T-helper 9 cell (primary cell): Measurements from ENCODE around the gene ALDOC.
A peak's percentile ranks its signal among the peaks of the same experiment; 100 is the strongest.

ENCODE experiments used
- DNase-seq: peaks from one replicate; pipeline ENCODE4 v3.0.0-alpha.2; 2020

The ALDOC gene

DNA sequence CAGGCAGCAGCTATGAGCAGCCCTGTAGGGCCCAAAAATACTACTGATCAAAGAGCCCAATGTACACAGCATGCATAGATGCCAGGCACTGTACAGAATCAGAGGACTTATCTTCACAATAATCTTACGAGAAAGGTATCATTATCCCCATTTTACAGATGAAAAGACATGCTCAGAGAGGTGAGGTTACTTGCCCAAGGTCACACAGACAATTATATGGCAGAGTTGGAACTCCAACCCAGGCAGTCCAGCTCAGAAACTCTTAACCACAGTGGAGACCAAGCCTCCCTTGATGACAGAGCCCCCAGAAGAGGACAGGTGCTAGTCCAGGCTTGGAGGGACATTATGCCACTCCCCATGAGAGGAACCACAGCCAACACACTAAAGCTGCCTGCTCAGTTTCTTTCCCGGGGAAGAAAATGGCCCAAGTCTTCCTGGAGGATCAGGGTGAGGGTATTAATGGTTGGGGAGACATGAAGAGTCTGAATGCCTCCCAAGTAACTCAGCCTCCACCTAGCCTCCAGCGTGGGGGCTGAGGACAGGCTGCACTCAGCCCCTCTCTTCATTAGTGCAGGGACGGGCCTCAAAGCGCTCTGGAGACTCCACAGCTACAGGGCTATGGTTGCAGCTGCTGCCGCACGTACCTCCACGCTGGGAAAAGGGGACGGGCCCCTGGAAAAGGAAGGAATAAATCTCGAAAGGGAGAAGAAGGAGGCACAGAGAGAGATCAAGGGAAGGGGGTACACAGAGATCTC lies 25.1 kb downstream of the ALDOC start:
- no peak for DNase-seq

DNA sequence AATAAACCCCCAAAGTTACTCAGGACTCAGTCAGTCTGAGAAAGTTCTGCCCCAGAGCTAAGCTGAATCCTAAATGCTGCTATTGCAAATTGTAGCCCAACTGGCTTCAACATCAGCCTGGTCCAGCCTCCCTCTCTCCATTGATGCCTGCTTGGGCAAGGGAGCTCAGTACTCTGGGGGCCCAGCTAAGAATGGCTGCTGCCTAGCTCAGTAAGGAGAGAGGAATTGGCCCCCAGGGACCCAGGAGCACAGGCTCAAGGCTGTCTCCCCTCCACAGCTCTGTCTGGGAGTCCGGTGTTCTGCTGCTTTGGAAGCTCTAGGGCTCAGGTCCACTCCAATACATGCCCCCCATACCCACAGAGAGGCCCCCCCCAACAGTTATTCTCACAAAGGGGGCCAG lies 25.8 kb downstream of the ALDOC start:
- no peak for DNase-seq

DNA sequence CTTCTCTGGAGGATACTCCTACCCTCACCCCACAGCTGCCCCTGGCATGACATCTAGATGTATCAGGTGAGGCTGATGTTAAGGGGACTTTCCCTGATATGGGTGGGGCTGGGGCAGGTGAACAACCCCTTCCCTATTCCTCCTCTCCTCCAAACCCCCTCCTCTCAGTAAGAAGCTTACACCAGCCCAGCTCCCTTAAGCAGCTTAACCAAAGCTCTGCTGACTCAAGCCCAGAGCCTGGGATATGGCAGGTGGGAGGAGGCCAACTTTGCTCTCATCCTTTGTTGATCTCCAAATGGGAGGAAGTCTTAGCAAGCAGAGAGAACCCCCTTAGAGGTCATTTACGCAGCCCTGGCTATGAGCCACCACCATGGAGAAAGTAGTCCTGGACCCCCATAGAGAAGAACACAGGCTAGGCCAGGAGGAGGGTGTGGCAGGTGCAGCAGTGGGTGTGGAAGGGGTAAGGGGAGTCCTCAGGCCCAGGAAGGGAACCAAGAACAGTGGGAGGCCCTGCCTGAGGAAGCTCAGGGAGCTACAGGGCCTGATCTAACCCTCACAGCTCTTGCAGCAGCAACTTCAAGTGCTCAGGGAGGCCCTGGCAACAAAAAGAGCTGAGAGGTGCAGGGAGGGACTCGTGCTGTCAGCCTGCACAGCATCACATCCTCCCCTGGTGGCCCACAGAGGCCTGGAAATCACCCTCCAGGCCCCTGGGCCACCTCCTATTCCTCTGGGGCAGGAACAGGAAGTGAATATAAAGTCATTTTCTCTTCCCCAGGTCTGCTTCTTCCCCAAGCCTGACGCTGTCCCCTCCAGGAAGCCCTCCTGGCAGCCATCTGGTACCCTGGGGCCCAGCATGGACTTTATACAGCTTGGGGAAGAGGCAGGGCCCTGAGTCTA lies 27.2 kb downstream of the ALDOC start:
- DNase-seq: peak; percentile 56

DNA sequence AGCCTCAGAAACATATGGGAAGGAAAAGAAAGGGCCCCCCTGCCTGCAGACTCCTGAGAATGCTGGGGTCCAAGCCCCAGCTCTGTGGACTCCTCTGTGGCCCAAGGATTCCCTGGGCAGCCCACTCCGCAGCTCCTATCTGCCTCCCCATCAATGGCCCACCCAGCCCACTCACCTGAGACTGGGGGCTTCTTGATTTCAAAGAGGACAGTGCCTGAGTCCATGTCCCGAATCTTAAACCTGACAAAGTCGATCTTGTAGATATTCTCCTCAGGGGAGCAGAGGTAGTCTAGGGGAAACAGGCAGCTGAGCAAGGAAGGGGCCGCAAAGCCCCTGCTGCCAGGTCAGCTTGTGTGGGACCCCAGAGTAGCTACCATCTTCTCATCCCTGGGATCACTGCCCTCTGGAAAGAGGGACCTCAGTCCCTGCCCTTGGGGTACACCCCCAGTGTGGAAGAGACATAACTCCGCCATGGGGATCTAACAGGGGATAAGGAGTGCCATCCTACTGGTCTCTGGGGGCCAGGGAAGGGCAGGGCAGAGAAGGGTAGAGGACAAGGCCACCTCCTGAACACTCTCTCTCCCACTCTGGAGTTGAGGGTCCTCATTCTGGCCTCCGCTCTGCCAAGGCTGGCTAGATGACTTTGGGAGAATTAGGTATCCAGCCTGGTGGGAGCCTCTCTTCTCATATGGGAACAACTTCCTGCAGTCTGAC lies 28.1 kb downstream of the ALDOC start:
- DNase-seq: no peak

DNA sequence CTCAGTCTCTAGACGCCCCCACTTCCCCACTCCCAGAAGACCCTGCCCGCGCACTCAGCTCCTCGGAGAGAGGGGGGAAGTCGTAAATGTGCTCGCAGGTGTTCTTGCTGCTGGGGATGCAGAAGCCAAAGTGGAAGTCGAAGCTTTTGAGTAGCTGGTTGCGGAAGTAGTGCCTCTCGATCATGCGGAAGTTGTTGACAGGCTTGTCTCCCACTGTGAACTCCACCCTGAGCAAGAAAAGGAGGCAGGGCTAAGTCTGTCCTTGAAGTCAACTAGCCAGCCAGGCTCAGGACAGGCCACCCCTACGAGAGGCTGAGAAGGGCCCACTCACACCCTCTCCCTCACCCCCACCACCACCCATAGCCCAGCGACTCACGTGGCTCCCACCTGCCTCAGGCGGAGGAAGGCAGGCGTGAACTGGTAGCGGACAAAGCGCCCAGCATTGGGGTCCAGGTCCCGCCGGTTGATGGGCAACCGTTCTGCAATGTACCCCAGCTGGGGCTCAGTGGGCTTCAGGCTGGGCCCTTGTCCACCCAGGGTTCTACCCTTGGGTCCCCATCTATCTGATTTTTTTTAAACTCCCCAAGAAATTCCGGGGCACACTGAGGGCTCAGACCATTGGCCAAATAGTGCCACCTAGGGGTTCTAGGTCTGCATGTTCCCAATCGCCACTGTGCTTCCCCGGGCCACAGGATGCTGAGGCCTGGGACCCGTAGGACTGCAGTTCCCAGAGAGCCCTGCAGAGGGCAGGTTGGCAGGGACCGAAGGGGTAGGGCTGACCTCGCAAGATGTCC lies 28.9 kb downstream of the ALDOC start:
- DNase-seq: peak; percentile 47

DNA sequence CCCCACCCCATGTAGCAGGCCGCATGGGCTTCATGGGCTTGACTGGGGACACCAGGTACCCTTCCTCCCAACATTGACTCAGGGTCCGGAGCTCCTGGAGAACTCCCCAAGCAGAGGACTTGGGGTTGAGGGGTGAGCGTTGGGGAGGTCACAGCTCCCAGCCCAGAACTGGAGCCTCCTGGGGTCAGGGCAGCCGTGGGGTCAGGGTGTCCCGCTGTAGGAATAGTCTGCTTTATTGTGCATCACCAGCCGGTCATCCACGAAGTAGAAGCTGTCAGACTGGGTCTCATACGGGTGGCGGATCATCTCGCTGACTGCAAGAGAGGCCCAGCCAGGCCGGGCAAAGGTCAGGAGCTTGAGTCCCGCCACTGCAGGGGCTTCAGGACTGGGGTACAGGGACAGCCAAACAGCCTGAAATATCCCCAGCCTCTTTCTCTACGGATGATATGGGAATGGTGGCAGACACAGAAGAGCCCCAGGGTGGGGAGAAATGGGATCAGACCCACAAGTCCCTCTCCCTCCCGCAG lies 29.5 kb downstream of the ALDOC start:
- no peak for DNase-seq

DNA sequence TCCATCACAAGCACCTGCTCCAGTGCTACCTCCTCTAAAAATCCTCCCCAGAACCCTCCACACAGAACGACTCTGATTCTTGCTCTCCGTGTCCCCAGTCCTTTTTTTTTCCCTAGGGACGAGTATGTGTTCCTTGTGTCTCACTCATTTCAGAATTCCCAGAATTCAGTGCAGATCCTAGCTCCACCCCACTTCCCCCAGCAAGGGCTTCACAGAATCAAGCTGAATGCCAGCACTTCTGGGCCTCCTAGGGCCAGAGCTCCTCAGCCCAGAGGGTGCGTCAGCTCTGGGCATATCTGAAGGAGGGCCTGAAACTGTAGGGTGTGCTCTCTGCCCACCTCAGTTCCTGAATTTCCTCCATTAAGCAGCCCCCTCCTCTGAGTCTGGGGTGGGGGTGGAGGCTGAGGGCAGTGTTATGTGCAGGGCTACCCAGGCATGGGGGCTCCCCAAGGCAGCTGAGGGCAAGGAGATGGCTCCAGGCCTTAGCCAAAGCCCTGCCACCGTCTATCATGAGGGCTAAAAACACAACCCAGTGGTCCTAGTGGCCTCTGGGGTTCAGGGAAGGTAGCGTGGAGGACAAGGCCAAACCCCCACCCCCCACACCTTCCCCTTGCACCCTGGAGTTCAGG lies 30.8 kb downstream of the ALDOC start:
- no peak for DNase-seq

DNA sequence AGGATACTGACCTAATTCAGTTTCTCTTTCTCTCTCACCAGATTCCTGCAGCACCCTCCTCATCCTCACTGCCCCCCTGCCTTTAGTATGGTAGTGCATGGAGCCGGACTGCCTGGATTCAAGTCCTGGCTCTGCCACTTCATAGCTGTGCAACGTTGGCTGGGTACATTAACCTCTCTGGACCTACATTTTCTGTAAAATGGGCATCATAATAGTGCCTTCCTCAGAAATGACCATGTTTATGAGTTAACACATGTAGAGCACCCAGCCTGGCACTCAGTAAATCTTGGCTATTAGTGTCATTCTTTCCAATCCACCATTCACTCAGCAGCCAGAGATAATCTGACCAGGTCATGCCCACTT lies 31.6 kb downstream of the ALDOC start:
- no peak for DNase-seq

DNA sequence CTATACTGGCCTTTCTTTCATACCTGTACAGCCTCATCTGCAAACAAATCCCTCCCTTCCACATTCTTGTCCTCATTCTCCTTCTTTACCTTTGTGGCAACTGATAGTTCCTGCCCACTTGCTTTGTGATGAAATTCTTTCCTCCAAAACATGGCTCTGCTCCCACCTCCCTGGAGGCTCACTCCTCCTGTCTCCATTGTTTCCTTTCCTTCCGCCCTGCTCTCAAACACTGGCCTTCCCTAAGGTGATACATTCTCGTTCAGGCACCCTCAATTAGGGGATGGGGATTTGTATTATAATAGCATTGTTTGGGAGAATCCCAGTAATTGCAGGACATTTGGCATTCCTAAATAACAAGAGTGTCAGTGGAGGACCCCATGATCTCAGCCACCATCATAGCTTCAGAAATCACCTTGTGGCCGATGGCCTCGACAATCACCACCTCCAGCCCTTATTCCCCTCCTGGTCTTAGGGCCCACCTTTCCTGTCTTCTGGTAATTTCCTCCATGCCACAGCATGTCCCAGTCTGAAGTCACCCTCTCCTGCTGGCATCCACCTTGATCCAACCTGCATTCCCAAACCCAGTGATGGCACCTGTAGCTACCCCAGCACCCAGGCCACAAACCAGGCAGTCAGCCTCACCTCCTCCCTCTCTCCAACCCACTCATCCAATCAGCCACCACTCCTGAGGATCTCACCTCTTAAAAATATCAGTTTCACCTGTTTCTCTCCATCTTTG lies 32.1 kb downstream of the ALDOC start:
- DNase-seq: no peak

DNA sequence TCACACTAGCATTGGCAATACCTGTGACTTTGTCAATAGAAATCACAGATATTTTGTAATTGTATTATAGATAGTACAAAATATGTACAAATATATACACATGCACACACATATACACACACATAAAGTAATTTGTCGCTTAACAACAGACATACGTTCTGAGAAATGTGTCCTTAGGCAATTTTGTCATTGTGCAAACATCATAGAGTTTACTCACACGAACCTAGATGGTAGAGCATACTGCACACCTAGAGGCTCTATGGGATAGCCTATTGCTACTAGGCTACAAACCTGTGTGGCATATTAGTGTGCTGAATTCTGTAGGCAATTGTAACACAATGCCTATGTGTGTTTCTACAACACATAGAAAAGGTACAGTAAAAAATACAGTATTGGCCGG lies 35.3 kb downstream of the ALDOC start:
- no peak for DNase-seq

DNA sequence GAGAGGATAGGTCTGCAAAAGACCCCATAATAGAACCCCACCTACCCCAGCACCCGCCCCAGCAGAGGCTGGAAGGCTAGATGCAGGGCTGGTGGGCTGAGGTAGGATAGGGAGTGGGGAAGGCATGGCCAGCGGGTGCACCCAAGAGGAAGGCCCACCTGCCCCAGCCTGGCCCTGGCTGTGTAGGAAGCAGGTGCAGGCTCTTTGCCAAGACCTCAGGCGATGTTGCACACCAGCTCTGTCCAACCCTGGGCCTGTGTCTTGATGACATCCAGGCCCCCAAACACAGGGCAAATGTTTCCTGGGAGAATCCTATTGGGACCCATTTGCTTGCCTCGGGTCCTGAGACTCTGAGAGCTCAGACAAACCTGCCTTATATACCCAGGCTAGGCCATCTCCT lies 36.5 kb downstream of the ALDOC start:
- no peak for DNase-seq

DNA sequence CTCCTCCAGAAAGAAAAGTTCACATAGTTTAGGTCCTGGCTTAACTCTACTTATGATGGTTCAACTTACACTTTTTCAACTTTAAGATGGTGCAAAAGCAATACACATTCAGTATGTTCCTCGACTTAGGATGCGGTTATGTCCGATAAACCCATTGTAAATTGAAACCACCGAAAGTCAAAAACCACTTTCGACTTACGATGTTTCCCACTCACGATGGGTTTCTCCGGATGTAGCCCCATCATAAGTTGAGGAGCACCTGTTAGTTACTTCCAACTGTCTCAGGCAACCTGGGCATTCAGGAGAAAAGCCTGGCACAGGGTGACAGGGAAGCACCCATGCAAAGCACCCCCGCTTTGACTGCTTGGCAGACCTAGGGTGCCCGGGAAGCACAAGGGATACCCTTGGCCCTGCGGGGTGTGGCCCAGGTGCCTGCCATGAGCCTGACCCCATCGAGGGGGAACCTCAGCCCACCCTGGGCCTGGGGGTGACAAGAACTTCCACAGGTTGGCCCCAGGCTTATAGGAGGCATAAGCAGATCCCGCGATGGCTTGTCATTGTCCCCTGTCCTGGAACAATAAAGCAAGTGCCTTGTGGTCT lies 38.3 kb downstream of the ALDOC start:
- DNase-seq: no peak

DNA sequence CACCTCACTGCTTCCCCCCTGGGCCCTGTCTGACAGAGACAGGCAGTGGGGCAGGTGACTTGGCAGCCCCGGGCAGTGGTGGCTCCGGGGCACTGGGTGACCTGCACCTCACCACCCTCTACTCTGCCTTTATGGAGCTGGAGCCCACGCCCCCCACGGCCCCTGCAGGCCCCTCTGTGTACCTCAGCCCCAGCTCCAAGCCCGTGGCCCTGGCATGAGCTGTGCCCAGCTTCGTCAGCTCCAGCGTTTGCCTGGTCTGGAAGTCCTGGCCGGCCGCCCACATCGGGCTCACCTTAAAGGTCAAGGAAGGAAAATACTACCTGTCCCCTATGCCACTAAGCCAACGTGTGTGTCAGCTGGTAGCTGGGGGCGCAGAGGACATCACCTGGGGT lies 39.5 kb downstream of the ALDOC start:
- DNase-seq: no peak

DNA sequence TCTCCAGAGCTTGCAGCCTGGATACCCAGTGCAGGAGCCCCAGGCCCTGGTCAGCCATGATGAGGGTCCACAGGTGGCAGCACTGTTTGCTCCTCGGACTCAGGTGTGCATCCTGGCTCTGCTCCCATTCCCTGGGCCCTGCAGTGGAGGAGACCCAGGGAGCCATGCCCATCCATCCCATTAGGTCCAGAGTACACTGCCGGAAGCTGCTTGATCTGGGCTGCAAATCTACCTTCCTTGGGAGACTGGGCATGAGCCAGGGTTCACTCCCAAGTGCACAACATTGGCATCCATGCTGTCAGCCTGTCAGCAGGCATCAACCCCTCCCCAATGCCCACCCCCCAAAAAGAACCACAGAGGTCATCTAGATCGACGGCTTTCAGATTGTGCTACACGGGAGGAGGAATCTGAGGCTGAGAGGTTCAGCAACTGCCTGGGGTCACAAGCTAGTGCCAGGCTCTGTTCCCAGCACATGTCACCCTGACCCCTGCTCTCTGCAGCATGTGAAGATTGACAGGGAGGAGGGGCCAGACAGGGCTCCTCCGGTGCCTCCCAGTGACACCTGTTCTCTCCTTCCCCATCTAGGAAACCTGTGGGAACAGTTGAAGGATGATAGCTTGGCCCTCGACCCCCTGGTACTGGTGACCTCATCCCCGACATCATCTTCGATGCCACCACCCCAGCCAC lies 40.0 kb downstream of the ALDOC start:
- no peak for DNase-seq

DNA sequence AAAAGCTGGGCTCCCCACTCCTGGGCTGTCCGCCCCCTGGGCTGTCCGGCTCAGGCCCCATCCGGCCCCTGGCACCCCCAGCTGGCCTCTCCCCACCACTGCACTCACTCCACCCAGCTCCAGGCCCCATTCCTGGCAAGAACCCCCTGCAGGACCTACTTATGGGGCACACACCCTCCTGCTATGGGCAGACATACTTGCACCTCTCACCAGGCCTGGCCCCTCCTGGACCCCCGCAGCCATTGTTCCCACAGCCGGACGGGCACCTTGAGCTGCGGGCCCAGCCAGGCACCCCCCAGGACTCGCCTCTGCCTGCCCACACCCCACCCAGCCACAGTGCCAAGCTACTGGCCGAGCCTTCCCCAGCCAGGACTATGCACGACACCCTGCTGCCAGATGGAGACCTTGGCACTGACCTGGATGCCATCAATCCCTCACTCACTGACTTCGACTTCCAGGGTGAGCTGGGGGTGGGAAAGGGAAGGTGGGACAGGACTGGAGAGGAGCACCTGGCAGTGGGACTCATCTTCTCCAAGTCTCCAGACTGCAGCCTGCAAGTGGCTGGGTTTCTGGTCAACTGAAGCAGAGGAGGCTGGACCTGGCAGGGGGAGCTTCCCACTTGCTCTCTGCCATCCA lies 41.8 kb downstream of the ALDOC start:
- no peak for DNase-seq

DNA sequence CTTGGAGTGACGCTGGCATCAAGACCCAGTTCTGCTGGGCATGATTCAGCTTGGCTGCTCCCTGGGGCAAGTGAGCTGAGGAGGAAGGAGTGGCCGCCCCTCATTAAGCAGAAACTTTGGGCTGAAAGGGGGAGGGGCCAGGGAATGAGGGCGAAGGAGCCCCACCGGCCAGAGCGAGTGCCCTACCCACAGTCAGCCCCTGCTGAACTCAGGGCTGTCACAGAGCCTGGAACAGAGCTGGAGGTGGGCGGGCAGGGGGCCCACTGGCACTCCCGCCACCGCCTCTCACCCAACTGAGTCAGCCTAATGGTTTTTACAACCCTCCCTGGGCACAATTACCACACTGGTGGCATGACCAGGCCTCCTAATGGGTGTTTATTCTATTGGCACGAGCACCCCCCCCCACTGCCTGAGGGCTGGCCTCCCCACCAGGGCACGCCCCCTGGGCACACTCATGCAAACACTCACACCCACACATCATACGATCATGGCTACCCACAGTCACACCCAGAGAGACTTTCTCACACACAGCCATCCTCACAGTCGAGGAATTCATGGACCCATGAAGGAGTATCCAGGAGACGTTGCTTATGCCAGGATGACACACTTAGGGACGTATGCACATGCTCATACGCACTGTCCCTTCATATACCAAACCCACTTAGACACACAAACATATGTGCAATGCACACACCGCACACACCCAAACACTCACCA lies 43.4 kb downstream of the ALDOC start:
- no peak for DNase-seq

DNA sequence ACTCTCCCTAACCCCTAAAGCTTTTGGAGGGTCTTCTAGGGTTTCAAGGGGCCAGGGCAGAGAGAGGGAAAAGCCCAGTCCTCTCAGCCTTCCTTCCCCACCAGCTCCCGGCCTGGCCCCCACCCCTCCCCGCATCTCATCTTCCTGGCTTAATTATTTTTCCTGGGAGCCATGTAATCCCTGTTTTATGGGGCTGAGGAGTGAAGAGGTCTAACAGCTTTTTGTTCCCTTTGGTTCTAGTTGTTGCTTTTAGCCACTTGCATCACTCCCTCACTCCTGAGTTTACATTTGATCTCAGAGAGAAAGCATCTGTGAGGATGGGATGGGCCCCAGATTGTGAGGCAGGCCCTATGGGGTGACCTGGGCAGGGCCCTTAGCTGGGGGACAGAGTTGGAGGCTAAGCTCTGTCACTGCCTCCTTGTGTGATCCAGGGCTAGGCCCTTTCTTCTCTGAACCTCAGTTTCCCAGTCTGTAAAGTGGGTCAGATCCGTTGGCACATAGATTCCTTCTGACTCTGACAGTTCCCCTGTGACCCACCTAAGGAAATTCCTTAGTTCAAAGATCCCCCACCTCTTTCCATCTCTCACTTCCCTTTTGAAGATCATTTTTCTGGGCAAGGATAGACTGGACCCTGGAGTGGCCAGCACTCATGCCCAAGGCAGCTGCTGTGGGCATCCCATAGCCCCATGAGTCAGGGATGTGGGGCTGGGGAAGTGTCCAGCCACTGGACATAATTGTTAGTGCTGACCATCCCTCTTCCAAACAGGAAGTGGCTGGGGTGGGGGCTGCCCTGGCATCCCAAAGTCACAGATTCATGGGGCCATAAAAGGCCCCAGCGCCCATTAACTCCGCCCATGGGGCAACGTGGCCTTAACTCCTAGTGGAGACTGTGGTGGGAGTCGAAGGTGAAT lies 44.4 kb downstream of the ALDOC start:
- DNase-seq: no peak

DNA sequence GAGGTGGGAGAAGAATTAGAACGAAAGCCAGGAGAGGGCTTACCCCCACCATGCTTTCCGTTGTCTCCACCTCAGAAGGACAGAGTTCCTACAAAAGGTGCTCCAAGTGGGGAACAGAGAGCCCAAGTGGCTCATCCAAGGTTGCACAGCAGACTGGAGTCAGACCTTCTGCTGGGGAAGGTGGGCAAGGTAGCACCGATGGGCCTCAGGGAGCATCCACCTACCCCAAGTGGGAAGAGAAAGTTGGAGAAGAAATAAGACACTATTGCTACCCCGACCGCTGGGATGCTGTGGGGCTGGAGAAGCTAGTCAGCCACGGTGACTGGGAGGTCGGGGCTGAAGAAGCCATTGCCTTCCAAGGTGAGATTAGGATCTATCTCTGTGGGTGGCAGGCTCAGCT lies 45.8 kb downstream of the ALDOC start:
- no peak for DNase-seq
